Measurements from ENCODE around the gene CLEC17A. TPM values are rescaled to one million over a fixed set of nuclear protein-coding genes. Genes with fewer than 3 reads are reported as not detected.
"Not testable (repeated sequence)": the region's sequence is repeated elsewhere in the genome, so short reads cannot be mapped to it uniquely, and the experiment has no call there.

CLEC17A gene
- polyA plus RNA-seq, 1 donor = 0.13 TPM

GRCh38 chr19:14580623-14581237, 2.2 kb upstream of the CLEC17A start:
- Histone ChIP-seq H3K4me1 (ENCODE audit: control insufficient read depth, insufficient read depth, low read length) (no peaks in the 10 kb centered on the region), H3K9me3 (ENCODE audit: control insufficient read depth, low read depth, low read length) (no peaks in the 10 kb centered on the region), H3K36me3 (ENCODE audit: control insufficient read depth, insufficient read depth, low read length) (no peaks in the 10 kb centered on the region), H3K27ac (ENCODE audit: low read length) (no peak overlapping the region), H3K4me3 (ENCODE audit: low read length) (no peak overlapping the region), H3K27me3 (ENCODE audit: control insufficient read depth, insufficient read depth, low read length) (no peaks in the 10 kb centered on the region)
- DNase-seq = no peak
- no CpG with 5 or more reads among the region's 6 CpGs for WGBS (ENCODE audit: insufficient coverage, low lambda C conversion rate)

- not testable (repeated sequence) for H3K27ac ChIP-seq (ENCODE audit: low read length); H3K36me3 ChIP-seq (ENCODE audit: control insufficient read depth, insufficient read depth, low read length); H3K4me1 ChIP-seq (ENCODE audit: control insufficient read depth, insufficient read depth, low read length); H3K4me3 ChIP-seq (ENCODE audit: low read length); H3K9me3 ChIP-seq (ENCODE audit: control insufficient read depth, low read depth, low read length); H3K27me3 ChIP-seq (ENCODE audit: control insufficient read depth, insufficient read depth, low read length); DNase-seq
- WGBS (ENCODE audit: insufficient coverage, low lambda C conversion rate) = no CpG with 5 or more reads among the region's 5 CpGs
These were observed 1.5 kb downstream of the CLEC17A start for GRCh38 chr19:14584372-14584771.

DNA sequence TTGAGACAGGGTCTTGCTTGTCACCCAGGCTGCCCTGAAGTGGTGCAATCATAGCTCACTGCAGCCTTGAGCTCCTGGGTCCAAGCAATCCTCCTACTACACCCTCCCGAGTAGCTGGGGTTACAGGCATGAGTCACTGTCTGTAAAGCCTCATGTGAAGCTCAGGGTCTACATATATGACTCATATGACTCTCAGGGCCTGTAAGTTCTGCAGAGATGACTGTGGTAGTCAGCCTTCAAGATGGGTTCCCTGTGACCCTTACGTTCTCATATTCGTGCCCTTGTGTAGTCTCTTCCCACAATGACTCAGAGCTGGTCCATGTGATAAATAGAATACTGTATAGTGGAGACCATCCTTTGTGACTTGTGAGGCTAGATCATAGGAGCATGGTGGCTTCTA, 2.3 kb downstream of the CLEC17A start:
- not testable (repeated sequence) for H3K36me3 ChIP-seq (ENCODE audit: control insufficient read depth, insufficient read depth, low read length); DNase-seq; H3K27me3 ChIP-seq (ENCODE audit: control insufficient read depth, insufficient read depth, low read length); H3K9me3 ChIP-seq (ENCODE audit: control insufficient read depth, low read depth, low read length); H3K27ac ChIP-seq (ENCODE audit: low read length); H3K4me3 ChIP-seq (ENCODE audit: low read length); H3K4me1 ChIP-seq (ENCODE audit: control insufficient read depth, insufficient read depth, low read length)
- WGBS (ENCODE audit: insufficient coverage, low lambda C conversion rate) = no CpG with 5 or more reads among the region's 3 CpGs

- not testable (repeated sequence) for H3K27ac ChIP-seq (ENCODE audit: low read length); H3K36me3 ChIP-seq (ENCODE audit: control insufficient read depth, insufficient read depth, low read length); H3K9me3 ChIP-seq (ENCODE audit: control insufficient read depth, low read depth, low read length); H3K4me3 ChIP-seq (ENCODE audit: low read length); H3K27me3 ChIP-seq (ENCODE audit: control insufficient read depth, insufficient read depth, low read length); H3K4me1 ChIP-seq (ENCODE audit: control insufficient read depth, insufficient read depth, low read length); DNase-seq
- no CpG with 5 or more reads among the region's 4 CpGs for WGBS (ENCODE audit: insufficient coverage, low lambda C conversion rate)
These were observed 6.5 kb downstream of the CLEC17A start for GRCh38 chr19:14589433-14589832.

DNA sequence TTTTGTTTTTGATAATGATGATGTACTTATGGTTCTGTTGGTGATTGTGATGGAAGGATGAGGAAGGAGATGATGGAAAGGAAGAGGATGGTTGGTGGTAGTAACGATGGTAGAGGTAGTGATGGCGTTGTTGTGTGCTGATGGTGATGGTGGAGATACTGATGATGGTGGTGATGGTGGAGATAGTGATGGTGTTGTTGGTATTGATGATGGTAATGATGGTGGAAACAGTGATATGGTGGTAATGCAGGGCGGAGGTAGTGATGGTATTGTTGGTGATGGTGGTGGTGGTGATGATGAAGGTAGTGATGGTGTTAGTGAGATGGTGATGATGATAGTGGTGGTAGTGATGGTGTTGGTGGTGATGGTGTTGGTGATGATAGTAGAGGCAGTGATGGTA, 12.7 kb downstream of the CLEC17A start:
- DNase-seq = no peak
- Histone ChIP-seq H3K27ac (ENCODE audit: low read length) (no peak overlapping the region), H3K4me1 (ENCODE audit: control insufficient read depth, insufficient read depth, low read length) (no peaks in the 10 kb centered on the region), H3K27me3 (ENCODE audit: control insufficient read depth, insufficient read depth, low read length) (no peaks in the 10 kb centered on the region), H3K9me3 (ENCODE audit: control insufficient read depth, low read depth, low read length) (peaks cover 7% of the 10 kb centered on the region), H3K4me3 (ENCODE audit: low read length) (no peak overlapping the region), H3K36me3 (ENCODE audit: control insufficient read depth, insufficient read depth, low read length) (no peaks in the 10 kb centered on the region)
- WGBS (ENCODE audit: insufficient coverage, low lambda C conversion rate) = 96% methylated on average over 2 of the region's 3 CpGs

- no CpG with 5 or more reads among the region's 8 CpGs for WGBS (ENCODE audit: insufficient coverage, low lambda C conversion rate)
- Histone ChIP-seq H3K27ac (ENCODE audit: low read length) (no peak overlapping the region), H3K36me3 (ENCODE audit: control insufficient read depth, insufficient read depth, low read length) (no peaks in the 10 kb centered on the region), H3K27me3 (ENCODE audit: control insufficient read depth, insufficient read depth, low read length) (no peaks in the 10 kb centered on the region), H3K4me1 (ENCODE audit: control insufficient read depth, insufficient read depth, low read length) (no peaks in the 10 kb centered on the region), H3K4me3 (ENCODE audit: low read length) (no peak overlapping the region), H3K9me3 (ENCODE audit: control insufficient read depth, low read depth, low read length) (peaks cover 7% of the 10 kb centered on the region)
- no peak for DNase-seq
These were observed 16.8 kb downstream of the CLEC17A start for GRCh38 chr19:14599548-14600147.

DNA sequence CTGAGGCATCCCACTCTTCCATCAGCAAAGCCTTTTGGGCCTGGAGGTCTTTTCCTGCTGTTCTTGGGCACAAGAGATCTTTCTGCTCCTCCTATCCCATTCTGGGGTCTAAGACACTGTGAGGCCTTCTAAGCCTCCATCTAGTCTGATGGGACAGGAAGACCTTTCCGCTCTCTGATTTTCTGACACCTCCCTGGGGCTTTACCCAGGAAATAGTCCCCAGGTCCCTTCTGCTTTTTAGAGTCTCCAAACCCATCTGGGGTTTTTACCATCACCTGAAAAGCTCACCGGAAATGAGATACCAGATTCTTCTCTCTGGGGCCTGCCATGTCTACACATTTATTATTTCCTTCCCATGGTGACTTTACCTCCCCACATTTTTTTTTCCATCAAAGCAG, 21.1 kb downstream of the CLEC17A start:
- H3K4me3 ChIP-seq (ENCODE audit: low read length) = no peak overlapping the region
- no peaks in the 10 kb centered on the region for H3K36me3 ChIP-seq (ENCODE audit: control insufficient read depth, insufficient read depth, low read length)
- H3K4me1 ChIP-seq (ENCODE audit: control insufficient read depth, insufficient read depth, low read length) = no peaks in the 10 kb centered on the region
- no peaks in the 10 kb centered on the region for H3K27me3 ChIP-seq (ENCODE audit: control insufficient read depth, insufficient read depth, low read length)
- no peak for DNase-seq
- H3K9me3 ChIP-seq (ENCODE audit: control insufficient read depth, low read depth, low read length) = no peaks in the 10 kb centered on the region
- no peak overlapping the region for H3K27ac ChIP-seq (ENCODE audit: low read length)
- 100% methylated on average over 2 of the region's 2 CpGs for WGBS (ENCODE audit: insufficient coverage, low lambda C conversion rate)

DNA sequence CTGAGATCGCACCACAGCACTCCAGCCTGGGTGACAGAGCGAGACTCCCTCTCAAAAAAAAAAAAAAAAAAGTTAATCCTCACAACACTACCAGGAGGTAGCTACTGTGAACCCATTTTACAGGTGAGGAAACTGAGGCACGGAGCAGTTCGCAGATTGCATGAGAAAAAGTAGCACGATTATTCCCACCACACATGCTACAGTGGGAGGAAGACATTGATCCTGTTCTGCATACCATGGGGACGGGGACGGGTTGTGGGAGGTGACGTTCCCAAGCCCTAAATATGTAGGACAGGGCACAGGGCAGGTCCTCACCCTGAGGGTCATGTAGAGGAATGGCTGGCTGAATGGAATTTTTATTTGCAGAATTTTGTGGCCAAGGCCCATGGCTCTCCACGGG, 23.7 kb downstream of the CLEC17A start:
- H3K27ac ChIP-seq (ENCODE audit: low read length) = no peak overlapping the region
- H3K27me3 ChIP-seq (ENCODE audit: control insufficient read depth, insufficient read depth, low read length) = no peaks in the 10 kb centered on the region
- H3K9me3 ChIP-seq (ENCODE audit: control insufficient read depth, low read depth, low read length) = no peaks in the 10 kb centered on the region
- no peak overlapping the region for H3K4me3 ChIP-seq (ENCODE audit: low read length)
- no peaks in the 10 kb centered on the region for H3K4me1 ChIP-seq (ENCODE audit: control insufficient read depth, insufficient read depth, low read length)
- H3K36me3 ChIP-seq (ENCODE audit: control insufficient read depth, insufficient read depth, low read length) = no peaks in the 10 kb centered on the region
- no peak for DNase-seq
- no CpG with 5 or more reads among the region's 9 CpGs for WGBS (ENCODE audit: insufficient coverage, low lambda C conversion rate)

GRCh38 chr19:14611051-14611450, 28.2 kb downstream of the CLEC17A start:
- Histone ChIP-seq H3K4me3 (ENCODE audit: low read length) (no peak overlapping the region), H3K4me1 (ENCODE audit: control insufficient read depth, insufficient read depth, low read length) (no peaks in the 10 kb centered on the region), H3K9me3 (ENCODE audit: control insufficient read depth, low read depth, low read length) (no peaks in the 10 kb centered on the region), H3K27me3 (ENCODE audit: control insufficient read depth, insufficient read depth, low read length) (no peaks in the 10 kb centered on the region), H3K36me3 (ENCODE audit: control insufficient read depth, insufficient read depth, low read length) (no peaks in the 10 kb centered on the region), H3K27ac (ENCODE audit: low read length) (no peak overlapping the region)
- no peak for DNase-seq
- whole genome bisulfite sequencing (ENCODE audit: insufficient coverage, low lambda C conversion rate) = no CpG with 5 or more reads among the region's 4 CpGs

DNA sequence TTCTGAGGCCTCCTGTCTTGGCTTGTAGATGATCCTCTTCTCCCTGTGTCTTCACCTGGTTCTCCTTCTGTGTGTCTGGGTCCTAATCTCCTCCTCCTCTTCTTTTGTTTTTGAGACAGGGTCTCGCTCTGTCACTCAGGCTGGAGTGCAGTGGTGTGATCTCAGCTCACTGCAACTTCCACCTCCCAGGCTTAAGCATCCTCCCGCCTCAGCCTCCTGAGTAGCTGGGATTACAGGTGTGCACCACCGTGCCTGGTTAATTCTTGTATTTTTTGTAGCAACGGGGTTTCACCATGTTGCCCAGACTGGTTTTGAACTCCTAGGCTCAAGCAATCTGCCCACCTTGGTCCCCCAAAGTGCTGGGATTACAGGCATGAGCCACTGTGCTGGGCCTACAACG, 29.4 kb downstream of the CLEC17A start:
- not testable (repeated sequence) for H3K4me3 ChIP-seq (ENCODE audit: low read length); H3K27me3 ChIP-seq (ENCODE audit: control insufficient read depth, insufficient read depth, low read length); H3K9me3 ChIP-seq (ENCODE audit: control insufficient read depth, low read depth, low read length); H3K27ac ChIP-seq (ENCODE audit: low read length); DNase-seq; H3K4me1 ChIP-seq (ENCODE audit: control insufficient read depth, insufficient read depth, low read length); H3K36me3 ChIP-seq (ENCODE audit: control insufficient read depth, insufficient read depth, low read length)
- WGBS (ENCODE audit: insufficient coverage, low lambda C conversion rate) = 60% methylated on average over 1 of the region's 5 CpGs

DNA sequence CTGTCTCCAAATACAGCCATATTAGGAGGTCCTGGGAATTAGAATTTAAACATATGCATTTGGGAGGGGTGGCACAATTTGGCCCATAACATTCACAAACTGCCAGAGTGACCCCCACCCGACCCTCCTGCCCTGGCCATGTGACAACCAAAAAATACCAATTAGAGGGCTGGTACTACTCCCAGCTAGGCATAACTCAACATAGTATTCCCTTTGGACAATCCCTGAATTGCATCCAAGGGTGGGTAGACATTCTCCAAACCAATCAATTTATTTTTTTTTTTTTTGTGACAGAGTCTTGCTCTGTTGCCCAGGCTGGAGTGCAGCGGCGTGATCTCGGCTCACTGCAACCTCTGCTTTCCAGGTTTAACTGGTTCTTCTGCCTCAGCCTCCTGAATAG, 29.8 kb downstream of the CLEC17A start:
- no peaks in the 10 kb centered on the region for H3K9me3 ChIP-seq (ENCODE audit: control insufficient read depth, low read depth, low read length)
- H3K36me3 ChIP-seq (ENCODE audit: control insufficient read depth, insufficient read depth, low read length) = no peaks in the 10 kb centered on the region
- H3K4me1 ChIP-seq (ENCODE audit: control insufficient read depth, insufficient read depth, low read length) = no peaks in the 10 kb centered on the region
- no peak overlapping the region for H3K27ac ChIP-seq (ENCODE audit: low read length)
- no peaks in the 10 kb centered on the region for H3K27me3 ChIP-seq (ENCODE audit: control insufficient read depth, insufficient read depth, low read length)
- no peak for DNase-seq
- no peak overlapping the region for H3K4me3 ChIP-seq (ENCODE audit: low read length)
- no CpG with 5 or more reads among the region's 4 CpGs for WGBS (ENCODE audit: insufficient coverage, low lambda C conversion rate)

All from large intestine (tissue), 3 donors.